ENCODE measurements around the gene PTGIS. TPM values are rescaled to one million over a fixed set of nuclear protein-coding genes. Genes with fewer than 3 reads are reported as not detected.

The PTGIS gene
- total RNA-seq, 1 experiment from 2014 or later, result 26.9 TPM

- H3K27ac ChIP-seq, result no peak overlapping the region
- H3K9me3 ChIP-seq (ENCODE audit: insufficient read depth, low read depth), result no peaks in the 10 kb centered on the region
- H3K4me3 ChIP-seq, result no peak overlapping the region
- POLR2A ChIA-PET (ENCODE audit: unreplicated experiment), result no interaction called here
- intact Hi-C loops (cut with micrococcal nuclease; ENCODE audit: unreplicated experiment), result no loop called here
- H2AFZ ChIP-seq, result no peak overlapping the region
- TF ChIP-seq, protein P1, sequence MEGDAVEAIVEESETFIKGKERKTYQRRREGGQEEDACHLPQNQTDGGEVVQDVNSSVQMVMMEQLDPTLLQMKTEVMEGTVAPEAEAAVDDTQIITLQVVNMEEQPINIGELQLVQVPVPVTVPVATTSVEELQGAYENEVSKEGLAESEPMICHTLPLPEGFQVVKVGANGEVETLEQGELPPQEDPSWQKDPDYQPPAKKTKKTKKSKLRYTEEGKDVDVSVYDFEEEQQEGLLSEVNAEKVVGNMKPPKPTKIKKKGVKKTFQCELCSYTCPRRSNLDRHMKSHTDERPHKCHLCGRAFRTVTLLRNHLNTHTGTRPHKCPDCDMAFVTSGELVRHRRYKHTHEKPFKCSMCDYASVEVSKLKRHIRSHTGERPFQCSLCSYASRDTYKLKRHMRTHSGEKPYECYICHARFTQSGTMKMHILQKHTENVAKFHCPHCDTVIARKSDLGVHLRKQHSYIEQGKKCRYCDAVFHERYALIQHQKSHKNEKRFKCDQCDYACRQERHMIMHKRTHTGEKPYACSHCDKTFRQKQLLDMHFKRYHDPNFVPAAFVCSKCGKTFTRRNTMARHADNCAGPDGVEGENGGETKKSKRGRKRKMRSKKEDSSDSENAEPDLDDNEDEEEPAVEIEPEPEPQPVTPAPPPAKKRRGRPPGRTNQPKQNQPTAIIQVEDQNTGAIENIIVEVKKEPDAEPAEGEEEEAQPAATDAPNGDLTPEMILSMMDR (conservative IDR thresholded peaks at IDR 0.05), result no peak
- TF ChIP-seq EZH2 (IDR thresholded peaks at IDR 0.05; ENCODE audit: low read depth), result no peak
- no peaks in the 10 kb centered on the region for H3K9me2 ChIP-seq (ENCODE audit: insufficient read depth)
- CTCF ChIA-PET, result no interaction called here
- no peak overlapping the region for H3K4me2 ChIP-seq
- peaks cover 90% of the 10 kb centered on the region for H3K27me3 ChIP-seq (ENCODE audit: insufficient read depth, low read depth)
- no peaks in the 10 kb centered on the region for H3K4me1 ChIP-seq (replicated peaks; ENCODE audit: insufficient read depth)
- H3K36me3 ChIP-seq (ENCODE audit: low read depth), result no peaks in the 10 kb centered on the region
- no peaks in the 10 kb centered on the region for H3K79me2 ChIP-seq (ENCODE audit: low read depth)
- H3F3A ChIP-seq (ENCODE audit: insufficient read depth, low read depth), result no peaks in the 10 kb centered on the region
- no peak for DNase-seq
- no TSS peak for BruUV-seq (replicated peaks)
- no peaks in the 10 kb centered on the region for H4K20me1 ChIP-seq (ENCODE audit: insufficient read depth)
Measured at GRCh38 chr20:49469060-49469459, 98.9 kb downstream of the PTGIS start.

GRCh38 chr20:49468412-49468811 lies 99.5 kb downstream of the PTGIS start:
- TF ChIP-seq EZH2 (IDR thresholded peaks at IDR 0.05; ENCODE audit: low read depth), result no peak
- TF ChIP-seq, protein P1 (conservative IDR thresholded peaks at IDR 0.05), result no peak

GRCh38 chr20:49466114-49466912 lies 101.6 kb downstream of the PTGIS start:
- CTCF ChIA-PET, result interaction anchor here (0.5 kb wide), 1 partner anchor 70 kb away, joined by 3 read pairs; no protein-coding TSS in a partner anchor

More at GRCh38 chr20:49468412-49468811, 99.5 kb downstream of the PTGIS start:
- no peaks in the 10 kb centered on the region for H3F3A ChIP-seq (ENCODE audit: insufficient read depth, low read depth)
- H3K27ac ChIP-seq, result no peak overlapping the region
- peaks cover 89% of the 10 kb centered on the region for H3K27me3 ChIP-seq (ENCODE audit: insufficient read depth, low read depth)
- no peaks in the 10 kb centered on the region for H3K36me3 ChIP-seq (ENCODE audit: low read depth)
- H3K4me3 ChIP-seq, result no peak overlapping the region
- intact Hi-C loops (cut with micrococcal nuclease; ENCODE audit: unreplicated experiment), result no loop called here
- BruUV-seq (replicated peaks), result no TSS peak
- no peaks in the 10 kb centered on the region for H3K4me1 ChIP-seq (replicated peaks; ENCODE audit: insufficient read depth)
- H3K79me2 ChIP-seq (ENCODE audit: low read depth), result no peaks in the 10 kb centered on the region
- H3K9me2 ChIP-seq (ENCODE audit: insufficient read depth), result no peaks in the 10 kb centered on the region
- ChIA-PET CTCF (no interaction called here), POLR2A (ENCODE audit: unreplicated experiment) (interaction anchor here (0.6 kb wide), 1 partner anchor 241 kb away, joined by 4 read pairs; no protein-coding TSS in a partner anchor)
- no peak overlapping the region for H2AFZ ChIP-seq
- H4K20me1 ChIP-seq (ENCODE audit: insufficient read depth), result no peaks in the 10 kb centered on the region
- no peak for DNase-seq
- H3K9me3 ChIP-seq (ENCODE audit: insufficient read depth, low read depth), result no peaks in the 10 kb centered on the region
- H3K4me2 ChIP-seq, result no peak overlapping the region

More at GRCh38 chr20:49466114-49466912, 101.6 kb downstream of the PTGIS start:
- TF ChIP-seq EZH2 (IDR thresholded peaks at IDR 0.05; ENCODE audit: low read depth), result no peak
- TF ChIP-seq, protein P1 (conservative IDR thresholded peaks at IDR 0.05), result no peak
- H3K4me2 ChIP-seq, result no peak overlapping the region
- no peaks in the 10 kb centered on the region for H3K4me1 ChIP-seq (replicated peaks; ENCODE audit: insufficient read depth)
- no peak overlapping the region for H3K27ac ChIP-seq
- no peaks in the 10 kb centered on the region for H3K36me3 ChIP-seq (ENCODE audit: low read depth)
- intact Hi-C loops (cut with micrococcal nuclease; ENCODE audit: unreplicated experiment), result no loop called here
- no peaks in the 10 kb centered on the region for H4K20me1 ChIP-seq (ENCODE audit: insufficient read depth)
- no peaks in the 10 kb centered on the region for H3F3A ChIP-seq (ENCODE audit: insufficient read depth, low read depth)
- DNase-seq, result no peak
- BruUV-seq (replicated peaks), result no TSS peak
- H3K27me3 ChIP-seq (ENCODE audit: insufficient read depth, low read depth), result peaks cover 89% of the 10 kb centered on the region
- H2AFZ ChIP-seq, result no peak overlapping the region
- no peaks in the 10 kb centered on the region for H3K9me3 ChIP-seq (ENCODE audit: insufficient read depth, low read depth)
- POLR2A ChIA-PET (ENCODE audit: unreplicated experiment), result no interaction called here
- no peaks in the 10 kb centered on the region for H3K79me2 ChIP-seq (ENCODE audit: low read depth)
- no peaks in the 10 kb centered on the region for H3K9me2 ChIP-seq (ENCODE audit: insufficient read depth)
- H3K4me3 ChIP-seq, result no peak overlapping the region

Data from PC-9 (cell line).